Mammary epithelial cell (primary cell): ENCODE data around the gene PLEKHG7.

Experiments used
- CTCF ChIP-seq, 2 donors: IDR thresholded peaks in 1 of 2; conservative IDR thresholded peaks in 1 of 2; 2 replicates each; pipeline ENCODE4 v1.5.1; 2011 to 2012; ENCODE audit warnings: inconsistent platforms in 2 of 2, low read length in 2 of 2, mild to moderate bottlenecking in 2 of 2, control low read depth in 1 of 2, low read depth in 1 of 2; ENCODE audit not compliant: insufficient read depth in 1 of 2; ENCODE audit errors: extremely low read depth in 1 of 2
- EZH2 ChIP-seq: IDR thresholded peaks from 2 replicates; pipeline ENCODE4 v1.6.1; 2012; ENCODE audit warnings: low read length, inconsistent platforms, borderline replicate concordance

GRCh38 chr12:92721656-92722055, 18.9 kb downstream of the PLEKHG7 start:
- TF ChIP-seq CTCF (conservative IDR thresholded peaks at IDR 0.05 in 1 of 2, IDR thresholded peaks at IDR 0.05 in 1 of 2; ENCODE audit: extremely low read depth in 1 of 2, insufficient read depth in 1 of 2, low read depth in 1 of 2, low read length in 2 of 2): no peak
- no peak for TF ChIP-seq EZH2
